Transverse colon (tissue), 3 donors: ENCODE results near the gene MKRN3.

ENCODE experiments used
- CTCF ChIP-seq, 5 experiments: fragments of 200-600 bp in 3 of 5; fragments of 450-650 bp in 2 of 5; sonication (generic) in 3 of 5; IDR thresholded peaks; 1 replicate in 2 of 5; 2 replicates in 3 of 5; pipeline ENCODE4 v1.5.1; 2016 to 2017; ENCODE audit warnings: antibody characterized with exemption in 5 of 5, inconsistent platforms in 3 of 5, mild to moderate bottlenecking in 2 of 5, moderate library complexity in 1 of 5
- POLR2A ChIP-seq: fragments of 450-650 bp; IDR thresholded peaks from one replicate; pipeline ENCODE4 v1.6.1; 2016; ENCODE audit warnings: antibody characterized with exemption, mild to moderate bottlenecking, moderate library complexity

- TF ChIP-seq POLR2A = no peak
- no peak for TF ChIP-seq CTCF (IDR thresholded peaks at IDR 0.05)
Observed at GRCh38 chr15:23548071-23548470, 17.4 kb upstream of the MKRN3 start.
